ENCODE results near the gene MARK2. TPM values are rescaled to one million over a fixed set of nuclear protein-coding genes. Genes with fewer than 3 reads are reported as not detected.

MARK2 gene
- total and polyA plus RNA-seq, 10 of the 15 experiments (the other 5 are each of a cell fraction or from before 2014, with no cell fraction given), result 0.19 to 29.5 (median 13.2) TPM

DNA sequence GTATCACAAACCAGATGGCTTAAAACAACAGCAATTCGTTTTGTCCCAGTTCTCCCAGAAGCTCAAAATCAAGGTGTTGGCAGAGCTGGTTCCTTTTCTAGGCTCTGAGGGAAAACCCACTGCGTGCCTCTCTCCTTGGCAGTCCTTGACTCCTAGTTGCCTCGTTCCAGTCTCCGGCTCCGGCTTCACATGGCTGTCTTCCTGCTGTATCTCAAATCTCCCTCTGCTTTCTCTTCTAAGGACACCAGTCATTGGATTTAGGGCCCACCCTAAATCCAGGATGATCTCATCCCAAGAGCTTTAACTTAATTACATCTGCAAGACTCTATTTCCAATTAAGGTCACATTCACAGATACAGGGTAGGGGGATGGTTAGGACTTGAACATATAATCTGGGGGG lies 90.7 kb downstream of the MARK2 start (continued):
- TF ChIP-seq, protein P1, sequence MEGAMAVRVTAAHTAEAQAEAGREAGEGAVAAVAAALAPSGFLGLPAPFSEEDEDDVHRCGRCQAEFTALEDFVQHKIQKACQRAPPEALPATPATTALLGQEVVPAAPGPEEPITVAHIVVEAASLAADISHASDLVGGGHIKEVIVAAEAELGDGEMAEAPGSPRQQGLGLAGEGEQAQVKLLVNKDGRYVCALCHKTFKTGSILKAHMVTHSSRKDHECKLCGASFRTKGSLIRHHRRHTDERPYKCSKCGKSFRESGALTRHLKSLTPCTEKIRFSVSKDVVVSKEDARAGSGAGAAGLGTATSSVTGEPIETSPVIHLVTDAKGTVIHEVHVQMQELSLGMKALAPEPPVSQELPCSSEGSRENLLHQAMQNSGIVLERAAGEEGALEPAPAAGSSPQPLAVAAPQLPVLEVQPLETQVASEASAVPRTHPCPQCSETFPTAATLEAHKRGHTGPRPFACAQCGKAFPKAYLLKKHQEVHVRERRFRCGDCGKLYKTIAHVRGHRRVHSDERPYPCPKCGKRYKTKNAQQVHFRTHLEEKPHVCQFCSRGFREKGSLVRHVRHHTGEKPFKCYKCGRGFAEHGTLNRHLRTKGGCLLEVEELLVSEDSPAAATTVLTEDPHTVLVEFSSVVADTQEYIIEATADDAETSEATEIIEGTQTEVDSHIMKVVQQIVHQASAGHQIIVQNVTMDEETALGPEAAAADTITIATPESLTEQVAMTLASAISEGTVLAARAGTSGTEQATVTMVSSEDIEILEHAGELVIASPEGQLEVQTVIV (IDR thresholded peaks at IDR 0.05; ENCODE audit: borderline replicate concordance, partially characterized antibody), result no peak

DNA sequence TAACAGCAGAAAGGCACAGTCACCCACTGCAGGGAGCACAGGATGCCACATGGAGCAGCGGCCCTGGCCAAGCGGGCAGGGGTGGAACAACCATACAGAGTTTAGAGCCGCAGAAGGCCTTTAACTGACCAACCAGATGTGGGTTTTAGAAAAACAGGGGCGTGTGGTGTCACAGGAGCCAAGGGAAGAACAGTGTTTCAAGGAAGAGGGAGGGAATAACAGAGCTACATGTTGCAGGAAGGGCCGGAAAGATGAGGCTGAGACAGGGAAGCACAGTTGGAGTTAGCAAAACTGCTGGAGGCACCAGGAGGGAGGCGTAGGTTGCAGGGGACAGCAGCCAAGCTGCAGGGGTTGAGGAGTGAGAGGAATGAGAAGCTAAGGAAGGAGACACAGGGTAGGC lies 92.1 kb downstream of the MARK2 start:
- RAD21 ChIA-PET (ENCODE audit: unreplicated experiment), result no interaction called here

DNA sequence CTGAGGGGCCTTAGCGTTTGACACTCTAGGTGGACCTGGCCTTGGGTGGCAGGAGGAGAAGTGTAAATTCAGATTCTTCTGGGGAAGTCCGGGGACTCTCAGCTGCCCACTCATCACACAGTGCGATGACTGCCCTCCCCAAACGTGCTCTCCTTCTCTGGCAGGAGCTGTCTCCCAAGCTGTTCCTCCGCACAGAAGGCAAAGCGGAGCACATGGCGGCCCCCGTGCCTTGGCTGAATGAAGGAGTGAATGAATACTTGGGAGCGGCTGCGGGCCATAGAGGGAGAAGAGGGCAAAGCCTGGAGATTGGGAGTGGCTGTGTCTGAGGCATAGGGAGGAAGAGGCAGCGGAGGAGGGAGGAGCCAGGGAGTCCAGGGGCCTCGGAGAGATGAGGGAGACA lies 93.0 kb downstream of the MARK2 start:
- H3K27ac ChIP-seq (ENCODE audit: control insufficient read depth, insufficient read depth), result no peak overlapping the region
- H3K9me3 ChIP-seq (replicated peaks; ENCODE audit: control insufficient read depth, insufficient read depth, low read length), result no peaks in the 10 kb centered on the region
- TF ChIP-seq, protein P2, sequence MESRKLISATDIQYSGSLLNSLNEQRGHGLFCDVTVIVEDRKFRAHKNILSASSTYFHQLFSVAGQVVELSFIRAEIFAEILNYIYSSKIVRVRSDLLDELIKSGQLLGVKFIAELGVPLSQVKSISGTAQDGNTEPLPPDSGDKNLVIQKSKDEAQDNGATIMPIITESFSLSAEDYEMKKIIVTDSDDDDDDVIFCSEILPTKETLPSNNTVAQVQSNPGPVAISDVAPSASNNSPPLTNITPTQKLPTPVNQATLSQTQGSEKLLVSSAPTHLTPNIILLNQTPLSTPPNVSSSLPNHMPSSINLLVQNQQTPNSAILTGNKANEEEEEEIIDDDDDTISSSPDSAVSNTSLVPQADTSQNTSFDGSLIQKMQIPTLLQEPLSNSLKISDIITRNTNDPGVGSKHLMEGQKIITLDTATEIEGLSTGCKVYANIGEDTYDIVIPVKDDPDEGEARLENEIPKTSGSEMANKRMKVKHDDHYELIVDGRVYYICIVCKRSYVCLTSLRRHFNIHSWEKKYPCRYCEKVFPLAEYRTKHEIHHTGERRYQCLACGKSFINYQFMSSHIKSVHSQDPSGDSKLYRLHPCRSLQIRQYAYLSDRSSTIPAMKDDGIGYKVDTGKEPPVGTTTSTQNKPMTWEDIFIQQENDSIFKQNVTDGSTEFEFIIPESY (IDR thresholded peaks at IDR 0.05), result no peak
- TF ChIP-seq YBX1 (IDR thresholded peaks at IDR 0.05) (no peak), FOXK2 (IDR thresholded peaks at IDR 0.05) (no peak), ZNF274 (IDR thresholded peaks at IDR 0.05; ENCODE audit: insufficient read depth, insufficient read length) (no peak), ESRRA (IDR thresholded peaks at IDR 0.05; ENCODE audit: low read length) (no peak)
- TF ChIP-seq, protein P3, sequence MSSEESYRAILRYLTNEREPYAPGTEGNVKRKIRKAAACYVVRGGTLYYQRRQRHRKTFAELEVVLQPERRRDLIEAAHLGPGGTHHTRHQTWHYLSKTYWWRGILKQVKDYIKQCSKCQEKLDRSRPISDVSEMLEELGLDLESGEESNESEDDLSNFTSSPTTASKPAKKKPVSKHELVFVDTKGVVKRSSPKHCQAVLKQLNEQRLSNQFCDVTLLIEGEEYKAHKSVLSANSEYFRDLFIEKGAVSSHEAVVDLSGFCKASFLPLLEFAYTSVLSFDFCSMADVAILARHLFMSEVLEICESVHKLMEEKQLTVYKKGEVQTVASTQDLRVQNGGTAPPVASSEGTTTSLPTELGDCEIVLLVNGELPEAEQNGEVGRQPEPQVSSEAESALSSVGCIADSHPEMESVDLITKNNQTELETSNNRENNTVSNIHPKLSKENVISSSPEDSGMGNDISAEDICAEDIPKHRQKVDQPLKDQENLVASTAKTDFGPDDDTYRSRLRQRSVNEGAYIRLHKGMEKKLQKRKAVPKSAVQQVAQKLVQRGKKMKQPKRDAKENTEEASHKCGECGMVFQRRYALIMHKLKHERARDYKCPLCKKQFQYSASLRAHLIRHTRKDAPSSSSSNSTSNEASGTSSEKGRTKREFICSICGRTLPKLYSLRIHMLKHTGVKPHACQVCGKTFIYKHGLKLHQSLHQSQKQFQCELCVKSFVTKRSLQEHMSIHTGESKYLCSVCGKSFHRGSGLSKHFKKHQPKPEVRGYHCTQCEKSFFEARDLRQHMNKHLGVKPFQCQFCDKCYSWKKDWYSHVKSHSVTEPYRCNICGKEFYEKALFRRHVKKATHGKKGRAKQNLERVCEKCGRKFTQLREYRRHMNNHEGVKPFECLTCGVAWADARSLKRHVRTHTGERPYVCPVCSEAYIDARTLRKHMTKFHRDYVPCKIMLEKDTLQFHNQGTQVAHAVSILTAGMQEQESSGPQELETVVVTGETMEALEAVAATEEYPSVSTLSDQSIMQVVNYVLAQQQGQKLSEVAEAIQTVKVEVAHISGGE (CRISPR knock-in tag; IDR thresholded peaks at IDR 0.05), result no peak
- H4K20me1 ChIP-seq (ENCODE audit: control insufficient read depth, insufficient read depth), result no peaks in the 10 kb centered on the region
- no peak for FAIRE-seq
- H3K4me2 ChIP-seq (ENCODE audit: control insufficient read depth, insufficient read depth), result no peak overlapping the region
- no peaks in the 10 kb centered on the region; a peak in 1 of 4 replicates for H3K27me3 ChIP-seq (replicated peaks in 1 of 2; ENCODE audit: control insufficient read depth in 2 of 2, insufficient read depth in 2 of 2, low read length in 1 of 2)
- H2AFZ ChIP-seq (ENCODE audit: control insufficient read depth, low read depth, low read length), result no peak overlapping the region
- SMC1A ChIA-PET (ENCODE audit: uncharacterized antibody, unreplicated experiment), result interaction anchor here (0.7 kb wide), 1 partner anchor 18 kb away, joined by 3 read pairs; no protein-coding TSS in a partner anchor
- CTCF ChIA-PET, result no interaction called here
- intact Hi-C loops (cut with micrococcal nuclease; ENCODE audit: unreplicated experiment), result no loop called here
- H3K9ac ChIP-seq (ENCODE audit: control insufficient read depth, insufficient read depth, low read length), result no peak overlapping the region
- no peaks in the 10 kb centered on the region for H3K79me2 ChIP-seq (ENCODE audit: control insufficient read depth, insufficient read depth, low read length)
- WGBS (ENCODE audit: insufficient coverage, insufficient replicate concordance, low lambda C conversion rate, missing lambda C conversion rate), result 52% methylated on average over 10 of the region's 12 CpGs
- in situ Hi-C loops (cut with MboI), result no loop called here
- H3K4me1 ChIP-seq (ENCODE audit: control insufficient read depth, insufficient read depth, low read length), result no peaks in the 10 kb centered on the region
- RAD21 ChIA-PET (ENCODE audit: unreplicated experiment), result no interaction called here
- no peaks in the 10 kb centered on the region for H3K36me3 ChIP-seq (ENCODE audit: control insufficient read depth in 2 of 2, insufficient read depth in 2 of 2, low read length in 1 of 2)
- no TSS peak for BruUV-seq (replicated peaks)
- POLR2A ChIA-PET, result no interaction called here
- no peak for DNase-seq (ENCODE audit: low read depth, low spot score)
- H3K4me3 ChIP-seq, result no peak overlapping the region
- no peak for ATAC-seq

More for the DNA sequence above, 92.1 kb downstream of the MARK2 start:
- no peak overlapping the region for H2AFZ ChIP-seq (ENCODE audit: control insufficient read depth, low read depth, low read length)
- no peak overlapping the region for H3K4me3 ChIP-seq
- no peaks in the 10 kb centered on the region for H4K20me1 ChIP-seq (ENCODE audit: control insufficient read depth, insufficient read depth)
- DNase-seq (ENCODE audit: low read depth, low spot score), result no peak
- no peaks in the 10 kb centered on the region; a peak in 1 of 4 replicates for H3K27me3 ChIP-seq (replicated peaks in 1 of 2; ENCODE audit: control insufficient read depth in 2 of 2, insufficient read depth in 2 of 2, low read length in 1 of 2)
- POLR2A ChIA-PET, result no interaction called here
- no peaks in the 10 kb centered on the region for H3K9me3 ChIP-seq (replicated peaks; ENCODE audit: control insufficient read depth, insufficient read depth, low read length)
- no peak for TF ChIP-seq FOXM1 (IDR thresholded peaks at IDR 0.05; ENCODE audit: low read depth, low read length)
- TF ChIP-seq ZNF274 (IDR thresholded peaks at IDR 0.05; ENCODE audit: insufficient read depth, insufficient read length), result no peak
- no peaks in the 10 kb centered on the region for H3K36me3 ChIP-seq (ENCODE audit: control insufficient read depth in 2 of 2, insufficient read depth in 2 of 2, low read length in 1 of 2)
- CTCF ChIA-PET, result interaction anchor here (0.5 to 2.2 kb wide), 2 partner anchors 32 to 93 kb away, joined by 3 to 14 read pairs; partner anchors contain the start of gene MARK2
- no peak overlapping the region for H3K4me2 ChIP-seq (ENCODE audit: control insufficient read depth, insufficient read depth)
- no peak for FAIRE-seq
- BruUV-seq (replicated peaks), result no TSS peak
- no peak overlapping the region for H3K9ac ChIP-seq (ENCODE audit: control insufficient read depth, insufficient read depth, low read length)
- 31% methylated on average over 6 of the region's 6 CpGs for WGBS (ENCODE audit: insufficient coverage, insufficient replicate concordance, low lambda C conversion rate, missing lambda C conversion rate)
- H3K79me2 ChIP-seq (ENCODE audit: control insufficient read depth, insufficient read depth, low read length), result no peaks in the 10 kb centered on the region
- in situ Hi-C loops (cut with MboI), result no loop called here
- ATAC-seq, result no peak
- H3K4me1 ChIP-seq (ENCODE audit: control insufficient read depth, insufficient read depth, low read length), result no peaks in the 10 kb centered on the region
- H3K27ac ChIP-seq (ENCODE audit: control insufficient read depth, insufficient read depth), result no peak overlapping the region
- intact Hi-C loops (cut with micrococcal nuclease; ENCODE audit: unreplicated experiment), result no loop called here
- SMC1A ChIA-PET (ENCODE audit: uncharacterized antibody, unreplicated experiment), result interaction anchor here (0.6 to 0.7 kb wide), 2 partner anchors 18 to 70 kb away, joined by 3 read pairs; no protein-coding TSS in a partner anchor

All from GM12878 (cell line).